Stimulated activated CD4-positive, alpha-beta T cell treated with anti-CD3 and anti-CD28 coated beads, Interleukin-1b, Interleukin-23, amount 100 ng/mL, for 24 hours (primary cell): ENCODE data around the gene NXPE2.
"Not testable (repeated sequence)": the region's sequence is repeated elsewhere in the genome, so short reads cannot be mapped to it uniquely, and the experiment has no call there.

Source experiments
- DNase-seq, 4 experiments: peaks; one replicate each; pipeline ENCODE4 v3.0.0-alpha.2; 2020; ENCODE audit warnings: low read depth in 4 of 4, low spot score in 1 of 4

Gene NXPE2

GRCh38 chr11:114678125-114679036 is at the start of gene NXPE2:
TSS of gene NXPE2 (plus strand) at chr11:114678527. CDS start at chr11:114678576, 49 bp downstream.
- no peak for DNase-seq

- not testable (repeated sequence) for DNase-seq
Observed at GRCh38 chr11:114631445-114631965, 46.8 kb upstream of the NXPE2 start.

GRCh38 chr11:114639440-114639839 is 38.9 kb upstream of the NXPE2 start:
- DNase-seq, result not testable (repeated sequence)

GRCh38 chr11:114650661-114651060 is 27.7 kb upstream of the NXPE2 start:
- no peak for DNase-seq

GRCh38 chr11:114651145-114651718 is 27.1 kb upstream of the NXPE2 start:
- no peak for DNase-seq

DNA sequence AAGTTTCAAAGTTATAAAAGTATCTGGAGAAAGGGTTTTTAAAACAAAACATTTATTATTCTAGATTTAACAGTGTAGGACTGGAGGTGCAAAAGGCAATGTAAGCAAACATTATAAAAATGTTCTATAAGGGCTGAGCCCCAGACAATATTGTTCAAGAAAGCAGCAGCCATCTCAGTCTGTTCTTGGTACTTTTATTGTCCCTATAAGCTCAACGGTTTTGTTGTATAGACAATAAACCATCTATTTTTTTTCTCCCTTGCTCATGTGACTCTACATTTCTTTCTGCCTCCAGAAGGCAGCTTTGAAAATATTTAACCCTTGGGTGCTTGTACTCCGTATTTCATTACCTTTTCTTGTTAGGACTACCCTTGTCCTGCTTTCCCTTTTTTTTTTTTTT is 25.2 kb upstream of the NXPE2 start:
- DNase-seq, result no peak

GRCh38 chr11:114664641-114665040 is 13.7 kb upstream of the NXPE2 start:
- no peak for DNase-seq

DNA sequence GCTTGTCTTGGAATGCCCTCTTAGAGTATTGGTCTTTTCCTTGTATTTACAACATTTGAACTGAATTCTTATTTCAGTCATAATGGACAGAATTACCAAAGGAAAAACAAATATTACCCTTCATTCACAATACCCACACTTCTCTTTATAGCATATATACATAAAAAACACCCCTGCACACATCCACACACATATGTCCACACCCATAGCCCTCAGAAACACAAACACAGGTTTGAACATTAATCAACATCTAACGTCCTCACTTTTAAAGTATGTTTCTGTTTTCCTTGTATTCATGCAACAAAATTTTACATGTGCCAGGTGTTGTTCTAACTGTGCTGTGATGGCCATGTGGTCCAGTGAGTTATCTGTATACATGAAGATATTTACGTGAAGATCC is 11.6 kb upstream of the NXPE2 start:
- DNase-seq, result no peak

DNA sequence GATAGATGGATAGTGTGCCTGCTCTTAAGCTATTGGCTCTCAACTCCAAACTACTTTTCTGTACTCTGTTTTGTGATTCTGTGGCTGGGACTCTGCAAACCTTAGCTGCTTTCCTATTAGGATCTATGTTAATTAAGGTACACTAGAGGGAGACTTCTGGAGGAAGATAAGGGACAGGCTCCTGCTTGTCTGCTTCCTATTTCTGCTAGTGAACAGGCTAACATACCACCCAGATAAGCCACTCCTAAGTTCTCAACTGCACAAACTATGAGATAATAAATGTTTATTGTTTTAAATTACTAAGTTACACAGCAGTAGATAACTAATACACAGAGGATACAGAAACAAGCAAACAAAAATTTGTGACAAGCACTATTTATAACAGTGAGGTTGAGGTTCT is 10.2 kb upstream of the NXPE2 start:
- no peak for DNase-seq

GRCh38 chr11:114673661-114674060 is 4.7 kb upstream of the NXPE2 start:
- DNase-seq, result no peak

- DNase-seq, result no peak
Observed at GRCh38 chr11:114679505-114679904, 1.2 kb downstream of the NXPE2 start.

DNA sequence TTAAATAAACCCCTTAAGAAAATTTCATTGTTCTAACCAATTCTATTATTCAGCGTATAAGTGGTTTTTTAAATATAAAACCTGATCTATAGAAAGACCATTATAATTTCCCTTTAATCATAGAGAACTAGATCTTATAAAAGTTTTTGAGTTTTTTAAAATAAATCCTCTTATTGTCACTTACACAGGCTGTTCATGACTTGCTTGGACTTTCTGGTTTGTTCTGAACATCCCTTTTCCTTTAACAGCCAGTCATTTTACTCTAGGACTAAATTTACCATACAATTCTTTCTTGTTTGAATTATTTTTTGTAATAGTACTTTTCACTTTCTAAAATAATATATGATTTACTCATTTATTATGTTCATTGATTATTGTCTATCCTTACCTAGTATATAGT is 4.7 kb downstream of the NXPE2 start:
- no peak for DNase-seq

DNA sequence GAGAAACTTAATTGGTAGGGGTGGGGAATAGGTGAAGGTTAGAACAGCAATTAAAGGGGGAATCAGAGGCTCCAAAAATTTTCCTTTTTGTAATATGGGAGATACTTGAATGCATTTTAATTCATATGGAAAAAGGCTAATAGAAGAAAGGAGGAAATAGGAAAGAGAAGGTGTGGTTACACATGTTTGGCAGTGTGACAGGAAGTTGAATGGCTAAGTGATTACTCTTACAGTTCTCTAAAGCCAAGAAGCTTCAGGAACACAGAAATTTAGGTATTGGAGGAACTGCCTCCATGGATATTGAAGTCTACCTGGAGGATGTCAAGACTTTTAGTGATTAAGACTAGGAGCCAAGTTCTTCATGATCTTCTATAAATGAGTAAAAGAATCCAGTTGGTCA is 6.3 kb downstream of the NXPE2 start:
- DNase-seq, result no peak

- DNase-seq, result no peak
Observed at GRCh38 chr11:114685097-114685496, 6.8 kb downstream of the NXPE2 start.

DNA sequence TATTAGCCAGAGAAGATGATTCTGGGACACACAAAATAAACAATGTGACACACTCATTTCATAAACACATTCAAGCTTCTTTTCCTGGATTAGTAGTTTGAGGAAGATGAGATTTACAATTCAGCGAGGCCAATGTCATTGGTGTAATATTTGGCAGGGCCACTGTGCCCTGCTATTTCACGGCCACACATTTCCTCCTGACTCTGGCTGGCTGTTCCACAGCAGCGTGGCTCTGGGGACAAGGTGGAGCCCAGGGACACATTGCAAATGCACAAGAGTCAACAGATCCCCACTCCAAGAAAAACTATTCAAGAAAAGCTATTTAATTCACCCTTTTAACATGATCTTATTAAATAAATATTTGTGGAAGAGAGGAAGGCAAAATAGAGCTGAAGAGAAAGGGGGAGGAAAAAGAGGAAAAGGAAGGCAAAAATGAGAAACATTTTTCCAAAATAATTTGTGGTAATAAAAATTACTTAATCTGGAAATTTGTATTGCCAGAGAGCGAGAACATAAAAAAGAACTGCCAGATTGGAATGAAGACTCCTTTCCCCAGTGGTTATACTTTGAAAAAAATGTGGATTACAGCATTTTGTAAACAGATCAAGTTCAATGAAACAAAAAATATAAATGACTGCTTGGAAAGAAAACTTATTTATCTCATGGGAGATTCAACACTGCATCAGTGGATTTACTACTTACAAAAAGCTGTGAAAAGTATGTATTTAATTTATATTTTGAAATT is 27.1 kb downstream of the NXPE2 start:
- DNase-seq, result no peak

GRCh38 chr11:114709960-114710359 is 31.6 kb downstream of the NXPE2 start:
- no peak for DNase-seq

- no peak for DNase-seq
Observed at GRCh38 chr11:114713756-114714155, 35.4 kb downstream of the NXPE2 start.

DNA sequence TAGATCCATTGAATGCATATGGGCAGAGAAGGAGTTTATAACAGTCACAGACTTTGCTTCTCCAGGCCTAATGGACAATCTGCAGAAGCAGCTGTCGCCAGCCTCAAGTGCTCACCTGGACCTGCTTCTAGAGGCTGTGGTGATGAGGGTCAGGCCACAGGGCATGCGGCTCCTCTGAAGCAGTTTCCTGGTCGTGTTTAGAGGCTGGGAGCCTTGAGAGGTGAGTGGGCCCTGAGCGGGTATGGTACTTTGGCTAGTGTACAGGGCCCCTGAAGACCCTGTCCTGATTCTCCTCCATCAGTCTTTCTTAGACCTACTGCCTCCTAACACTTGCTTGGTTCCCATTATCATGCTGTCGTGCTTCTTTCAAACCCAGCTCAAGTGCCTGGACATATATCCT is 41.2 kb downstream of the NXPE2 start:
- no peak for DNase-seq

GRCh38 chr11:114724916-114725524 is 46.7 kb downstream of the NXPE2 start:
- no peak for DNase-seq

- DNase-seq, result no peak
Observed at GRCh38 chr11:114725623-114726022, 47.3 kb downstream of the NXPE2 start.

DNA sequence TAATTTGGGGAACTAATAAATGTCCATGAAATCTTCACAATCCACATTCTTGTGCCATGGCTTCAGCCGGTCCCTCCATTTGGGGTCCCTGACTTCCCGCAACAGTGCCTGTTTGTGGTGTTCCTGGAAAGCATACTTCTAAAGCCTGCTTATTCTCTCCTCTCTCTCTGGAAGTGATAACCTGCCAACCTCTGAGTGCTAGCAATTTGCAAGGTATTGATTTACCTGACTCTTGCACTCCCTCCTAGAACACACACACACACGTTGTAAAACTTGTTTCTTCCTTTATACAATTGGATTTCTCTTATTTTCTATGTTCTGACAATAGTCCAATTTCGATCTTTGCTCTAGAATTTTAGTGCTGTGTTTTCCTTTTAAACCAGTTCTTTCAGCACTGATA is 58.5 kb downstream of the NXPE2 start:
- no peak for DNase-seq
